HG03521 (cell line): ENCODE data around the gene IGF2.

Experiments
- ATAC-seq: cut with Tn5 transposase; IDR thresholded peaks from one replicate; pipeline ENCODE4 v1.9.1; 2021; ENCODE audit warnings: mild to moderate bottlenecking, moderate library complexity; ENCODE audit not compliant: unreplicated experiment

IGF2 gene

DNA sequence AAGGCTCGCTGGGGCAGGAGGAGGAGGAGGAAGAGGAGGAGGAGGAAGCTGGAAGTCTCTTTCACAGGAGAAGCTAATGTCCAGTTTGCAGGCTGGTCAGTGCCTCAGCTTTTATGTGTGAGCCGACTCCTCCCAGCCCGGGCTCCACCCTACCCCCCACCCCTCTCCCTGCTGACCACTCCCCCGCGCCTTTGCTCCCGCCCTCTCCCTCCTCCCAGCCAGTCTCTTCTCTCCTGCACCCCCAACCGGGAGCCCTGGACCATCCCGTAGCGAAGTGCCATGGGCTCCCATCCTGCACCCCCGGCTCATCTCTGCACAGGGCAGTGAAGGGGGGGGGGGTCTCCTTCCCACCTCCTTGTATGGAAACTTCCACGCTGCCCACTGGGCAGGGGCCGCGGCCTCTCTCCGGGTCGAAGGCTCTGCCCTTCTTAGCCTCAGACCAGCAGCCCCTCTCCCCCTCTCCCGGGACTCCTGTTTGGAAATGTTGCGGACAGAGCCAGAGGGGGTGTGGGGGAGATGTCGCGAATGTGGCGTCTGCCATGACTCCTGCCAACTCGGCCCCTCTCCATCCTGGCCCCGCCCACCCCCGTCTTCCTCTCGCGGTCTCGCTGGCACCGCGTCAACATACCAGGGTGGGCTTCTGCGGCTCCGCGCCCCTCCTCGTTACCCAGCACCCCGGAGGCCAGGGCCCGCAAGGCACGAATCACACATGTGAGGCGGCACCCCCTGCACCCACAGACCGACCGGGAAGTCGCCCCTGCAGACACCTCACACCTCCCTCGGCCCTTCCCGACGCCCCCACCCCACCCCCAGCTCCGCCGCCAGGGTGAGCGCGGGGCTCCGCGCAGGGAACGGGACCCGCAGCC lies 1.8 kb downstream of the IGF2 start:
- ATAC-seq = no peak

DNA sequence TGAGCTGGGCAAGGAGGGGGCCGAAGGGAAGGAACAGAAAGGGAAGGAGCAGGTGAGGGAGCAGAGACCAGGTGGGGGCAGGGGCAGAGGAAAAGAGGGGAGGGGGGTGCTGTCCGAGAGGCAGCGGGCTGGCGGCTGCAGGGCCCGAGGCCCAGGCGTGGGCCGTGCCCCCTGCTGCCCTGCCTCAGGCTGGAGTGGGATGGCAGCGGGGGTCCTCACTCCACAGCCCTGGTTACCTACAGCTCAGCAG lies 2.3 kb downstream of the IGF2 start:
- no peak for ATAC-seq

DNA sequence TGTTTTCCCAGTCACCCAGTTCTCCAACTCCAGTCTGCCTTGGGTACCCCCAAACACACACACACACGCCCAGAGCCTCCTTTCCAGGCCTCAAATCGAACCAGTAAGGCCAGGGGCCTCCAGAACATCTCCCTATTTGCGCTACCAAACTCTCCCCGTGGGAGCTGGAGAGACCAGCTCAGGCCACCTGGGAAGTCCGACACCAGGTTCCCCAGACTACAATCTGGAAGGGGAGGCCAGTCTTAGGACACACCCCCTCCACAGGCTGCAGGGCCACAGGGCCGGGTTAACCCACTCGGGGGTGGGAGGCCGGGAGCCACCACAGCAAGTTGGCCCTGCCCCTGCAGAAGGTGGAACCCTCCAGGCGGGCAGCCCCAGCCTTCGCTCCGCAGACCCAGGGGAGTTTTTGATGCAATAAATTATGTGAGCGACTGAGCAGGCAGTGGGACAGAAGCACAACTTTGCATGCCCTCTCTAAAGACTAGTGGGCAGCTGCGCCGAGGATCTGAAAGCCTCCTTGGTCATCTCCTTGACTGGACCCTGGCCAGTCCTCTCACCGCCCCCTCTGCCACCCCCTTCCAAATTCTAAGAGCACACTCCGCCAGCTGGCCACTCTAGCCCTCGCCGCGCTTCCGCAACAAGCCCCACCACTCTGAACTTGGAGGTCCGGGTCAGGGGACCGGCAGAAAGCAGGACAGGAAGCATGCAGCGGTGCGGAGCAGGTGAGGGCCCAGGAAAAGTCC lies 2.8 kb downstream of the IGF2 start:
- ATAC-seq = no peak

GRCh38 chr11:2135648-2136201 lies 3.5 kb downstream of the IGF2 start:
- no peak for ATAC-seq

DNA sequence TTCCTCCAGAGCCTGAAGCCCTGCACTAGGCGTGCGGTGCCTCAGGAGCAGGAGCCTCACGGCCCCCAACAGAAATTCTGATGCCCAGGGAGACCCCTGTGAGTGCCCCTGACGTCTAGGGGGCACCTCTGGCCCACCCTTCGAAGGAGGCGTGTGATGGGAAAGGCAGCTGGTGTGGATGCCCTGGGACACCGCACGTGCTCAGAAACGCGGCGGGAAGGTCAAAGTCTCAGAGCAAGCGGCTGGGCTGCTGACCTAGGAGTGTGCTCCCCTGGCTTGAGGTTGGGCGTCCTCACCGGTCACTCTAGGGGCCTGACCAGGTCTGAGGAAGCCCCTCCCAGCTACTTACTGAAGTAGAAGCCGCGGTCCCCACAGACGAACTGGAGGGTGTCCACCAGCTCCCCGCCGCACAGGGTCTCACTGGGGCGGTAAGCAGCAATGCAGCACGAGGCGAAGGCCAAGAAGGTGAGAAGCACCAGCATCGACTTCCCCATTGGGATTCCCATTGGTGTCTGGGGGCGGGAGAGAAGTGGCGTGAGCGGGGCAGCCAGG lies 4.1 kb downstream of the IGF2 start:
- ATAC-seq = no peak

- ATAC-seq = no peak
These were observed 4.9 kb downstream of the IGF2 start for GRCh38 chr11:2134022-2135010.

GRCh38 chr11:2133241-2134021 lies 5.8 kb downstream of the IGF2 start:
- no peak for ATAC-seq

- ATAC-seq = no peak
These were observed 6.3 kb downstream of the IGF2 start for GRCh38 chr11:2132874-2133240.

- no peak for ATAC-seq
These were observed 6.9 kb downstream of the IGF2 start for GRCh38 chr11:2132246-2132645.

- ATAC-seq = no peak
These were observed 7.6 kb downstream of the IGF2 start for GRCh38 chr11:2131371-2132236.

DNA sequence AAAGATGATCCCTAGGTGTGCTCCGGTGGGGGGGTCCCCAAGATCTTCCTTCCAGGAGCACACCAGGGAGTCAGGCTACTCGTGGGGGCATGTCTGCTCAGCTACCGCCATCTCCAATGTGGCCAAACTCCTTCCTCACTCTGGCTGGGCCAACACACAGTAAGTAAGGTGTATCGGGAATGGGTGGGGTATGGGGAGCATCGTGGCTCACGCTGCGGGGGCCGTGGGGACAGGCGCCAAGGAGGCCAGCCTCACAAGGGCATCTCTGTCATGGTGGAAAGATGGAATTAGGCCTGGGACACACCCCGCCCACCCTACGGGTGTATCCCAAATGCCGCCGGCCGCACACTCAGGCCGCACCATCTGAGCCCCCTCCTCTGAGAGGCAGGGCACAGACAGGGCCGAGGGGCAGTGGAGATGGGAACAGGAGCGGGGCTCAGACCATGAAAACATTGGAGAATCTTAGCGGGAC lies 8.3 kb downstream of the IGF2 start:
- ATAC-seq = no peak

- no peak for ATAC-seq
These were observed 9.4 kb downstream of the IGF2 start for GRCh38 chr11:2129699-2130366.

DNA sequence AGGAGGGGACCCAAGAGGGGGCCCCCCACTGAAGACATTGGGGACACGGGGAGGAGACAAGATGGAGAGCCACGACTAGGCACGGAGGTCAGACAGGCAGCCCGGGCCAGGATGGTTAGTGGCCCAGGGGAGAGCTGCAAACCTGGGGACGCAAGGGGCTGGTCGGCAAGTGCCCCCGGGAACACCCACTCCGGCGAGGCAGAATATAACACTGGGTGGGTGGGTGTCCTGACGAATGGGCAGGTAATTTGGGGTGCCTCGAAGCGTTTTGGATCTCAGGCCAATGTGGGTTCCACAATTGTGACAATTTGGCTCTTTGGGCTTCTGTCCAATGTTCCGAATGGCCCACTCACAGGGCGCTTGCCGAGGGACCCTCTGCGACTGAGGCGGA lies 9.9 kb downstream of the IGF2 start:
- no peak for ATAC-seq

- ATAC-seq = no peak
These were observed 10.5 kb downstream of the IGF2 start for GRCh38 chr11:2128511-2129307.

- no peak for ATAC-seq
These were observed 11.1 kb downstream of the IGF2 start for GRCh38 chr11:2128130-2128510.

- ATAC-seq = no peak
These were observed 11.6 kb downstream of the IGF2 start for GRCh38 chr11:2127482-2128129.

DNA sequence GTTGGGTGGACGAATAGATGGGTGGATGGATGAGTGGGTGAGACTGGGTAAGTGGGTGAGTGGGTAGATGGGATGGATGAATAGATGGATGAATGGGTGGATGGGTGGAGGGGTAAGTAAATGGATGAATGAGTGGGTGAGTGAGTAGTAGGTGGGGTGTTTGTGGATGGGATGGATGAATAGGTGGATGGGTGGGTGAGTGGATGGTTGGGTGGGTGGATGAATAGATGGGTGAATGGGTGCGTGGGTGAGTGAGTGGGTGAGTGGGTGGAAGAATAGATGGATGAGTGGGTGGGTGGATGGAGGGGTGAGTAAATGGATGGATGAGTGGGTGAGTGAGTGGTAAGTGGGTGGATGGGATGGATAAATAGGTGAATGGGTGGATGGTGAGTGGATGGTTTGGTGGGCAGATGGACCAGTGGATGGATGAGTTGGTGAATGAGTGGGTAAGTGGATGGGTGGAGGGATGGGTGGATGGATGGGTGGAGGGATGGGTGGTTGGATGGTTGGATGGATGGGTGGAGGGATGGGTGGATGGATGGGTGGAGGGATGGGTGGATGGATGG lies 12.6 kb downstream of the IGF2 start:
- no peak for ATAC-seq
